Measurements from ENCODE around the gene SLC38A2.

DNA sequence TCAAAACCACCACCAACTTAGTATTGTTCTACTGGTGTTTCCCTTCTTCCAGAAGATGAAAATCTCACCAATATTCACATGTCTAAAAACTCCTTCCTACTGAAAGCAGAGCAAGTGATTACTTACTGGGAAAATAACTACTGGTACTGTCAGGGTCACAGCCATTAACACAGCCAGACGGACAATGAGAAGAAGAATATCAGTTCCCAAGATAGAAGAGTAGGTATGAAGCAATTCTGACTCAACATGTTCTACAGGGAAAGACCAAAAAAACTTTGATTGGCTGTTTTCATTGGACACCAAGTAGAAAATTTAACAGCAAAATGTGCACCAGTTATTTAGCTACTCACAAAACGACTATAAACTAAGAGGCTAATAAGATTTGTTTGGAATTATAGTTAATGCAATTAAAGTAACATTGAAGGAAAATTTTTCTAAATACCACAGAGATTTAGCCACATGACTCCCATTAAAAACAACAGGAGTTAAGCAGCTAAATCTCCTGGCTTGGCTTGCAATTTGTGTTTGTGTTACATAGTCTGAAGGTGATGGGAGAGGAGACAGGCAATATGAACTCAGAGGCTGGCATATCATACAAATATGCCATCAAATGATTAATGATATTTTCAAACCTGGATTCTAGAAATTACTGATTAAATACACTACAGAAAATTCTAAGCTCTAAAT lies 9.5 kb downstream of the SLC38A2 start:
- TF ChIP-seq CTCF (IDR thresholded peaks at IDR 0.05; ENCODE audit: insufficient read depth, low read depth, low read length) (no peak), EZH2 (IDR thresholded peaks at IDR 0.05; ENCODE audit: insufficient read depth, low read length) (no peak)
